Activated gamma-delta T cell (primary cell): ENCODE data around the gene C17orf100.

Experiments
- DNase-seq: peaks from one replicate; lab custom pipeline; 2025; lab: John Stamatoyannopoulos, UW

C17orf100 gene

DNA sequence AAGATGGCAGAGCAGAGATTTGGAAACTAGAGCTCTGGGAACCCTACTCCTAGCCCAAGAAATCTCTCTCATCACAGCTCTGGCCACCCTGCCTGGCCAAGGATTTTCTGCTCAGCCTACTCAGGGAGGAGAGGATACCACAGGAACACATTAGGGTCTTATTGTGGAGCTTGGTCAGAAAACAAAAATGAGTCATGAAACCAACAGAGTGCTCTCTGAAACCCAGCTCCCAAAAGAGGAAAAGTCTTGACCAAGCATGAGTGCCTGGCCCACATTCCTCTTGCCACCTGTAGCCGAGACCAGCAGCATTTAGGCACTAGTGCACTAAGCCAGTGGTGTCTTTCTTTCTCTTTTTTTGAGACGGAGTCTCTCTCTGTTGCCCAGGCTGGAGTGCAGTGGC, 43.5 kb downstream of the C17orf100 start:
- no peak for DNase-seq

DNA sequence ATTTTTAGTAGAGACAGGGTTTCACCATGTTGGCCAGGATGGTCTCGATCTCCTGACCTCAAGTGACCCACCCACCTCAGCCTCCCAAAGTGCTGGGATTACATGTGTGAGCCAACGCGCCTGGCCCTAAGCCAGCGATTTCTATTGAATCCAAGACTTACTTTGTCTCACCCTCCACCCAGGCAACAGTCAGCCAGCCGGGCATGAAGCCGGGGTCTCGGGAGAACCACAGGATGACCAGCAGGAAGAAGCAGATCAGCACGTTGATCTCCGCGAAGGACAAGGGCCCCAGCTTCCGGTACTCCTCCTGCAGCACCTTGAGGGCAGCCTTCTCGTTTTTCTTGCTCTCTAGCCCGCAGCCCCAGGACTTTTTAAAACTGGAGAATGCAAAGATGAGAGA, 44.0 kb downstream of the C17orf100 start:
- DNase-seq, result no peak

GRCh38 chr17:6696906-6697305, 45.3 kb downstream of the C17orf100 start:
- no peak for DNase-seq

DNA sequence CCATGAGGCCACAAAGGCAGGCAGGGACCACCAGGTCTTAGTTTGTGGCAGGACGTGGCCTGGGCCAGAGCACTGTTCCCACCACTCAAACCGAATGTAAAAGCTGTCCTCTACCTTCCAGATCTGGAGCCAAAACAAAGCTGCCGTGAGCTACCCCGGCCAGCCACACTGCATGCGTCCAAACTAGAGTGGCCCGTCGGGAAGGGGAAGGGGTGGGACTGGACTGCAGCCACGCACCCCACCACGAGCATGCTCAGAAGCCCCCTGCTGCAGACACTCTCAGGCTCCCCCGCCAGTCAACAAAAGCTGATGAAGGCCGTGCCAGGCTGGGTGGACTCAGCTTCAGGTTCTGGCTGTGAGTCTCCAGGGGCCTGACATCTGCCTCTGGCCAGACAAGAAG, 46.4 kb downstream of the C17orf100 start:
- DNase-seq, result no peak

GRCh38 chr17:6699997-6700947, 48.7 kb downstream of the C17orf100 start:
- no peak for DNase-seq

DNA sequence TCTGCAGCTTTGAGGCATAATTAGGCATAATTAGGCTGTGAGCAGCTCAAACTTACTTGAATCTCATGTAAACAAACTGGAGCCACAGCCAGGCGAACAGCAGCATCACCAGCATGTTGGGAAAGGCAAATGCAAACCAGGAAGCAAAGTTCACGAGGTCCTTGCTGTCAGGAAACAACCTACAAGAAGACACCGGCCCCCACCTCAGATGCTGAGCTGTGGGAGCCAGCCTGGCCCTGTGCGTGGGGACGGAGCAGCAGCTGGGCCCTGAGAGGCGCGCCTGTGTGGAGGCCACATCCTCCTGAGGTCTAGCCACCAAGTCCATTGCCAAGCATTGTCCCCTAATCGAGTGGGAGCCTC, 49.4 kb downstream of the C17orf100 start:
- no peak for DNase-seq

- DNase-seq, result no peak
Observed at GRCh38 chr17:6701719-6702118, 50.2 kb downstream of the C17orf100 start.

GRCh38 chr17:6702567-6703215, 51.1 kb downstream of the C17orf100 start:
- DNase-seq, result no peak
